BE2C (cell line): ENCODE data around the gene FBXO22.

Source experiments
- DNase-seq: peaks from one replicate; pipeline ENCODE4 v3.0.0-alpha.2; 2020
- H3K27me3 ChIP-seq: fragments of 250-450 bp; sonication (Bioruptor Pico); 2 replicates; pipeline ENCODE4 v1.5.1; 2020; ENCODE audit warnings: mild to moderate bottlenecking
- H3K36me3 ChIP-seq: fragments of 250-450 bp; sonication (Bioruptor Pico); 2 replicates; pipeline ENCODE4 v1.5.1; 2020; ENCODE audit warnings: mild to moderate bottlenecking
- H3K4me1 ChIP-seq: fragments of 250-450 bp; sonication (Bioruptor Pico); 2 replicates; pipeline ENCODE4 v1.5.1; 2020
- H3K4me3 ChIP-seq: 2 replicates; pipeline ENCODE4 v1.5.1; 2011; ENCODE audit warnings: low read depth, low read length
- H3K9me3 ChIP-seq: fragments of 250-450 bp; sonication (Bioruptor Pico); 2 replicates; pipeline ENCODE4 v1.5.1; 2020
- TF ChIP-seq, protein P1 (sequence below): IDR thresholded peaks from 2 replicates; pipeline ENCODE4 v1.5.1; 2012; ENCODE audit warnings: mild to moderate bottlenecking, low read depth, low read length

The FBXO22 gene

DNA sequence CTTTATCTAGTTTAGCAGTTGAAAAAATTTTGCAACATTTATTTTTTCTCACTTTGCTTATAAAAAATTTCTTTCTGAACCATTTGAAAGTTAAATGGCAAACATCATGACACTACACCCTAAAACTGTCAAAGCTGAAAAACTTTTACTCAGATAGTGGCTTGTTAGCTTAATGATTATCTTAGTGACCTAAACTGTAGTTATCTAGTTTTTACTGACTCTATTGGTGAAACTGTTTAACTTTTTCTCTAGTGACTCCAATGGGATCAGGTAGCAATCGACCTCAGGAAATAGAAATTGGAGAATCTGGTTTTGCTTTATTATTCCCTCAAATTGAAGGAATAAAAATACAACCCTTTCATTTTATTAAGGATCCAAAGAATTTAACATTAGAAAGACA, 13.3 kb downstream of the FBXO22 start:
- no peaks in the 10 kb centered on the region for H3K9me3 ChIP-seq
- H3K4me3 ChIP-seq = no peak overlapping the region
- H3K36me3 ChIP-seq = peaks cover 33% of the 10 kb centered on the region
- TF ChIP-seq, protein P1, sequence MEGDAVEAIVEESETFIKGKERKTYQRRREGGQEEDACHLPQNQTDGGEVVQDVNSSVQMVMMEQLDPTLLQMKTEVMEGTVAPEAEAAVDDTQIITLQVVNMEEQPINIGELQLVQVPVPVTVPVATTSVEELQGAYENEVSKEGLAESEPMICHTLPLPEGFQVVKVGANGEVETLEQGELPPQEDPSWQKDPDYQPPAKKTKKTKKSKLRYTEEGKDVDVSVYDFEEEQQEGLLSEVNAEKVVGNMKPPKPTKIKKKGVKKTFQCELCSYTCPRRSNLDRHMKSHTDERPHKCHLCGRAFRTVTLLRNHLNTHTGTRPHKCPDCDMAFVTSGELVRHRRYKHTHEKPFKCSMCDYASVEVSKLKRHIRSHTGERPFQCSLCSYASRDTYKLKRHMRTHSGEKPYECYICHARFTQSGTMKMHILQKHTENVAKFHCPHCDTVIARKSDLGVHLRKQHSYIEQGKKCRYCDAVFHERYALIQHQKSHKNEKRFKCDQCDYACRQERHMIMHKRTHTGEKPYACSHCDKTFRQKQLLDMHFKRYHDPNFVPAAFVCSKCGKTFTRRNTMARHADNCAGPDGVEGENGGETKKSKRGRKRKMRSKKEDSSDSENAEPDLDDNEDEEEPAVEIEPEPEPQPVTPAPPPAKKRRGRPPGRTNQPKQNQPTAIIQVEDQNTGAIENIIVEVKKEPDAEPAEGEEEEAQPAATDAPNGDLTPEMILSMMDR = no peak
- no peak for DNase-seq
- no peaks in the 10 kb centered on the region for H3K27me3 ChIP-seq
- H3K4me1 ChIP-seq = no peaks in the 10 kb centered on the region

DNA sequence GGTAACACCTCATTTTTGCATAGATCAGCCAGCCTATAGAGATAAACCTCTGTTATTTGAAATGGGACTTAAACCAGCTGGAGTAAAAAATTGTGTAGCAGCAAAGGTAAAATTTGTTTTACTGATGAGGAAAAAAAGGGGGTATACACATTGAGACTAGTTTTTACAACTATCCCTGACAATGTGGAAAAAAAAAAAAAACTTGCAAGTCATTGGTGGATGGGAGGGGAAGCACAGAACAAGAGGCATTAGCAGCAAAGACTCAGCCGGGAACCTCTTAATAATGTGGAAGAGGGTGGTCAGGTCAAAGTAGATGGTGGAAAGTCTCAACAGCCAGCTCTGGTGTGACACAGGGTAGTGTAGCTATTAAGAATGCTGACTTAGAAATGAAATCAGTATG, 14.5 kb downstream of the FBXO22 start:
- no peak for DNase-seq
- Histone ChIP-seq H3K9me3 (no peaks in the 10 kb centered on the region), H3K27me3 (no peaks in the 10 kb centered on the region), H3K4me3 (no peak overlapping the region), H3K36me3 (peaks cover 33% of the 10 kb centered on the region), H3K4me1 (no peaks in the 10 kb centered on the region)
- TF ChIP-seq, protein P1 = no peak

GRCh38 chr15:75920079-75920478, 16.4 kb downstream of the FBXO22 start:
- Histone ChIP-seq H3K27me3 (no peaks in the 10 kb centered on the region), H3K36me3 (peaks cover 15% of the 10 kb centered on the region), H3K9me3 (no peaks in the 10 kb centered on the region), H3K4me1 (no peaks in the 10 kb centered on the region), H3K4me3 (no peak overlapping the region)
- TF ChIP-seq, protein P1 = no peak
- no peak for DNase-seq

GRCh38 chr15:75921732-75922703, 18.3 kb downstream of the FBXO22 start:
- DNase-seq = peak; percentile 65
- Histone ChIP-seq H3K4me3 (no peak overlapping the region), H3K27me3 (no peaks in the 10 kb centered on the region), H3K9me3 (no peaks in the 10 kb centered on the region), H3K36me3 (peaks cover 3% of the 10 kb centered on the region), H3K4me1 (no peaks in the 10 kb centered on the region)
- TF ChIP-seq, protein P1 = peak; percentile 68

GRCh38 chr15:75923756-75924155, 20.1 kb downstream of the FBXO22 start:
- DNase-seq = no peak
- TF ChIP-seq, protein P1 = no peak
- Histone ChIP-seq H3K4me3 (no peak overlapping the region), H3K9me3 (no peaks in the 10 kb centered on the region), H3K36me3 (no peaks in the 10 kb centered on the region), H3K4me1 (no peaks in the 10 kb centered on the region), H3K27me3 (no peaks in the 10 kb centered on the region)

- DNase-seq = no peak
- no peaks in the 10 kb centered on the region for H3K4me1 ChIP-seq
- no peaks in the 10 kb centered on the region for H3K27me3 ChIP-seq
- H3K9me3 ChIP-seq = no peaks in the 10 kb centered on the region
- no peaks in the 10 kb centered on the region for H3K36me3 ChIP-seq
- TF ChIP-seq, protein P1 = no peak
- H3K4me3 ChIP-seq = no peak overlapping the region
These were observed 20.9 kb downstream of the FBXO22 start for GRCh38 chr15:75924576-75924975.
